HEK293 (cell line): ENCODE data around the gene CDH1.
"Not testable (repeated sequence)": the region's sequence is repeated elsewhere in the genome, so short reads cannot be mapped to it uniquely, and the experiment has no call there.

Source experiments
- CTCF ChIA-PET: fragments of 350-600 bp; formaldehyde crosslinking; extraction: SDS; loops from one replicate; lab custom pipeline; 2021; ENCODE audit warnings: antibody characterized with exemption; lab: Yijun Ruan, JAX
- POLR2A ChIA-PET: fragments of 300-600 bp; formaldehyde crosslinking; extraction: SDS; loops from one replicate; lab custom pipeline; 2020; ENCODE audit warnings: antibody characterized with exemption, inconsistent platforms; lab: Yijun Ruan, JAX
- H3K27ac ChIP-seq: fragments of 200-500 bp; sonication (Bioruptor generic); 2 replicates; pipeline ENCODE4 v1.5.1; 2014; ENCODE audit warnings: low read depth, low read length, control low read depth, inconsistent platforms; ENCODE audit errors: extremely low read depth
- H3K36me3 ChIP-seq, 2 experiments: fragments of 200-500 bp in 1 of 2; sonication (Bioruptor generic) in 1 of 2; 1 replicate in 1 of 2; 2 replicates in 1 of 2; pipeline ENCODE4 v1.5.1; 2014 to 2017; ENCODE audit warnings: inconsistent platforms in 2 of 2, low read length in 2 of 2; ENCODE audit not compliant: control insufficient read depth in 2 of 2, insufficient read depth in 1 of 2
- H3K4me1 ChIP-seq: fragments of 200-500 bp; sonication (Bioruptor generic); 2 replicates; pipeline ENCODE4 v1.5.1; 2014; ENCODE audit warnings: mild to moderate bottlenecking, low read length, inconsistent platforms; ENCODE audit not compliant: control insufficient read depth, insufficient read depth
- H3K4me3 ChIP-seq: 2 replicates; pipeline ENCODE4 v1.5.1; 2011; ENCODE audit warnings: low read depth, mild to moderate bottlenecking, control low read depth, low read length, moderate library complexity
- H3K9me3 ChIP-seq: fragments of 200-500 bp; sonication (Bioruptor generic); 2 replicates; pipeline ENCODE4 v1.5.1; 2014; ENCODE audit warnings: low read depth, low read length, inconsistent platforms; ENCODE audit not compliant: control insufficient read depth, insufficient read depth
- GLIS1 ChIP-seq: fragments of 450-650 bp; formaldehyde crosslinking; IDR thresholded peaks from 2 replicates; pipeline ENCODE4 v1.5.1; 2016; ENCODE audit warnings: missing biosample characterization, missing genetic modification characterization
- KLF8 ChIP-seq: fragments of 450-650 bp; formaldehyde crosslinking; IDR thresholded peaks from 2 replicates; pipeline ENCODE4 v1.5.1; 2016; ENCODE audit warnings: missing biosample characterization, missing genetic modification characterization
- PRDM10 ChIP-seq: fragments of 450-650 bp; formaldehyde crosslinking; IDR thresholded peaks from 2 replicates; pipeline ENCODE4 v1.5.1; 2016; ENCODE audit warnings: missing biosample characterization, missing genetic modification characterization
- SCRT2 ChIP-seq: fragments of 450-650 bp; formaldehyde crosslinking; IDR thresholded peaks from 2 replicates; pipeline ENCODE4 v1.5.1; 2016; ENCODE audit warnings: missing biosample characterization, missing genetic modification characterization
- SP2 ChIP-seq: fragments of 450-650 bp; formaldehyde crosslinking; IDR thresholded peaks from 2 replicates; pipeline ENCODE4 v1.5.1; 2016; ENCODE audit warnings: missing biosample characterization, missing genetic modification characterization
- ZBTB1 ChIP-seq: fragments of 450-650 bp; formaldehyde crosslinking; IDR thresholded peaks from 2 replicates; pipeline ENCODE4 v1.5.1; 2016; ENCODE audit warnings: missing biosample characterization, missing genetic modification characterization
- ZFHX2 ChIP-seq: fragments of 450-650 bp; formaldehyde crosslinking; conservative IDR thresholded peaks from 2 replicates; pipeline ENCODE4 v1.5.1; 2016; ENCODE audit warnings: missing biosample characterization, missing genetic modification characterization
- ZNF157 ChIP-seq: fragments of 450-650 bp; formaldehyde crosslinking; IDR thresholded peaks from 2 replicates; pipeline ENCODE4 v1.5.1; 2016; ENCODE audit warnings: missing biosample characterization, missing genetic modification characterization
- ZNF266 ChIP-seq: fragments of 450-650 bp; formaldehyde crosslinking; IDR thresholded peaks from 2 replicates; pipeline ENCODE4 v1.5.1; 2016; ENCODE audit warnings: missing biosample characterization, missing genetic modification characterization, low read depth
- ZNF391 ChIP-seq: fragments of 450-650 bp; formaldehyde crosslinking; IDR thresholded peaks from 2 replicates; pipeline ENCODE4 v1.5.1; 2016; ENCODE audit warnings: low read depth, missing biosample characterization, missing genetic modification characterization, borderline replicate concordance
- ZNF449 ChIP-seq: fragments of 450-650 bp; formaldehyde crosslinking; IDR thresholded peaks from 2 replicates; pipeline ENCODE4 v1.5.1; 2017; ENCODE audit warnings: missing biosample characterization, mild to moderate bottlenecking, missing genetic modification characterization, moderate library complexity
- ZNF521 ChIP-seq: fragments of 450-650 bp; formaldehyde crosslinking; IDR thresholded peaks from 2 replicates; pipeline ENCODE4 v1.5.1; 2017; ENCODE audit warnings: missing biosample characterization, mild to moderate bottlenecking, missing genetic modification characterization
- ZNF580 ChIP-seq: fragments of 450-650 bp; formaldehyde crosslinking; IDR thresholded peaks from 2 replicates; pipeline ENCODE4 v1.5.1; 2016; ENCODE audit warnings: missing biosample characterization, missing genetic modification characterization
- ZNF621 ChIP-seq: fragments of 450-650 bp; formaldehyde crosslinking; IDR thresholded peaks from 2 replicates; pipeline ENCODE4 v1.5.1; 2017; ENCODE audit warnings: missing biosample characterization, missing genetic modification characterization
- ZNF701 ChIP-seq: fragments of 450-650 bp; formaldehyde crosslinking; IDR thresholded peaks from 2 replicates; pipeline ENCODE4 v1.5.1; 2016; ENCODE audit warnings: missing biosample characterization, missing genetic modification characterization
- ZNF76 ChIP-seq: fragments of 450-650 bp; formaldehyde crosslinking; IDR thresholded peaks from 2 replicates; pipeline ENCODE4; 2016; ENCODE audit warnings: low read depth, missing biosample characterization, missing genetic modification characterization, borderline replicate concordance
- ZNF785 ChIP-seq: fragments of 450-650 bp; formaldehyde crosslinking; IDR thresholded peaks from 2 replicates; pipeline ENCODE4 v1.5.1; 2016; ENCODE audit warnings: missing biosample characterization, missing genetic modification characterization
- ZSCAN16 ChIP-seq: fragments of 450-650 bp; formaldehyde crosslinking; IDR thresholded peaks from 2 replicates; pipeline ENCODE4 v1.5.1; 2016; ENCODE audit warnings: missing biosample characterization, missing genetic modification characterization
- ZXDB ChIP-seq: fragments of 450-650 bp; formaldehyde crosslinking; IDR thresholded peaks from 2 replicates; pipeline ENCODE4 v1.5.1; 2016; ENCODE audit warnings: missing biosample characterization, missing genetic modification characterization

The CDH1 gene

GRCh38 chr16:68835970-68836369 is 98.9 kb downstream of the CDH1 start:
- CTCF ChIA-PET = no interaction called here
- no peak overlapping the region for H3K4me3 ChIP-seq
- H3K4me1 ChIP-seq = no peaks in the 10 kb centered on the region
- no peak overlapping the region for H3K27ac ChIP-seq
- no peaks in the 10 kb centered on the region for H3K9me3 ChIP-seq
- TF ChIP-seq ZNF391 = no peak
- TF ChIP-seq ZFHX2 (tag by site-specific recombination) = no peak
- no peak for TF ChIP-seq ZNF76 (tag by site-specific recombination)
- no peak for TF ChIP-seq ZNF521 (tag by site-specific recombination)
- H3K36me3 ChIP-seq = no peaks in the 10 kb centered on the region
- POLR2A ChIA-PET = no interaction called here

GRCh38 chr16:68839831-68840230 is 102.7 kb downstream of the CDH1 start:
- ChIA-PET CTCF (interaction anchor here (0.9 kb wide), 1 partner anchor 284 kb away, joined by 6 read pairs; no protein-coding TSS in a partner anchor), POLR2A (no interaction called here)
- TF ChIP-seq ZNF266 (tag by site-specific recombination) = no peak
- TF ChIP-seq ZNF785 (tag by site-specific recombination) = no peak
- Histone ChIP-seq H3K9me3 (no peaks in the 10 kb centered on the region), H3K27ac (no peak overlapping the region), H3K4me3 (no peak overlapping the region), H3K36me3 (no peaks in the 10 kb centered on the region), H3K4me1 (no peaks in the 10 kb centered on the region)

GRCh38 chr16:68842964-68843481 is 105.9 kb downstream of the CDH1 start:
- not testable (repeated sequence) for H3K4me1 ChIP-seq, H3K36me3 ChIP-seq
- POLR2A ChIA-PET = interaction anchor here (1.4 to 1.6 kb wide), 2 partner anchors 41 to 253 kb away, joined by 3 to 4 read pairs; no protein-coding TSS in a partner anchor
- peak overlapping the region; percentile 94 for H3K4me3 ChIP-seq
- 0 out of 2 replicates have a peak, but pooled peaks have one; percentile 4 for TF ChIP-seq ZNF449
- TF ChIP-seq GLIS1 (tag by site-specific recombination) = peak; percentile 67; the same call in 1 of the 2 replicates
- TF ChIP-seq PRDM10 (tag by site-specific recombination) = peak; percentile 29
- TF ChIP-seq ZNF157 = 0 out of 2 replicates have a peak, but pooled peaks have one; percentile 37
- TF ChIP-seq, all 188 proteins: peak for 4; not testable (repeated sequence) for 184
- H3K27ac ChIP-seq, H3K9me3 ChIP-seq: not testable (repeated sequence)
- CTCF ChIA-PET = interaction anchor here (0.6 to 2.6 kb wide), 9 partner anchors 15 to 430 kb away, joined by 3 to 15 read pairs (median 4); no protein-coding TSS in a partner anchor

GRCh38 chr16:68843482-68844210 is 106.6 kb downstream of the CDH1 start, which contains the start of gene TANGO6:
Gene TANGO6, plus strand, starts transcription at chr16:68843531. Its CDS starts 87 bp downstream, at chr16:68843618.
- ChIA-PET CTCF (interaction anchor here (0.6 to 2.6 kb wide), 16 partner anchors 9 to 429 kb away, joined by 3 to 15 read pairs (median 4); no protein-coding TSS in a partner anchor), POLR2A (interaction anchor here (0.8 to 1.6 kb wide), 5 partner anchors 42 to 280 kb away, joined by 3 to 4 read pairs (median 3); partner anchors contain the start of gene CDH1)
- Histone ChIP-seq H3K36me3 (no peaks in the 10 kb centered on the region), H3K9me3 (no peaks in the 10 kb centered on the region), H3K4me3 (peak within 1 kb of the TSS; percentile 94), H3K4me1 (no peaks in the 10 kb centered on the region), H3K27ac (peak within 1 kb of the TSS; percentile 67; the same call in 1 of the 2 replicates)
- 0 out of 2 replicates have a peak, but pooled peaks have one; percentile 26 for TF ChIP-seq ZFHX2 (tag by site-specific recombination)
- TF ChIP-seq ZNF580 (tag by site-specific recombination) = 0 out of 2 replicates have a peak, but pooled peaks have one; percentile 30
- TF ChIP-seq KLF8 = 0 out of 2 replicates have a peak, but pooled peaks have one; percentile 39
- TF ChIP-seq ZNF701 = no peak
- no peak for TF ChIP-seq SCRT2 (tag by site-specific recombination)
- TF ChIP-seq ZXDB (tag by site-specific recombination) = peak; percentile 89
- no peak for TF ChIP-seq ZBTB1
- no peak for TF ChIP-seq ZNF621
- TF ChIP-seq SP2 (tag by site-specific recombination) = peak; percentile 60
- peak; percentile 67; the same call in 1 of the 2 replicates for TF ChIP-seq ZSCAN16
